ENCODE results near the gene ANO2.
"Not testable (repeated sequence)": the region's sequence is repeated elsewhere in the genome, so short reads cannot be mapped to it uniquely, and the experiment has no call there.

Gene ANO2

DNA sequence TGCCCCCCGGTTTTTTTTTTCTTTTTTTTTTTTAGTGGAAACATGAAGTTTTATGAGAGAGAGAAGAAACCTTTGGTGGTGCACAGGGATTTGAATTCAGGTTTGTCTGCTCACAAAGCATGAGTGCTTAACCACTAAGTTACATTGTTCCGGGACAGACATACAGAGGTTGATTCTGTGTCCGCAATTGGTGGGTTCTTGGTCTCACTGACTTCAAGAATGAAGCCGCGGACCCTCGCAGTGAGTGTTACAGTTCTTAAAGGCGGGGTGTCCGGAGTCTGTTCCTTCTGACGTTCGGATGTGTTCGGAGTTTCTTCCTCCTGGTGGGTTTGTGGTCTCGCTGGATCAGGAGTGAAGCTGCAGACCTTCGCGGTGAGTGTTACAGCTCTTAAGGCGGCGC is 57.2 kb downstream of the ANO2 start:
- DNase-seq (ENCODE audit: low spot score): not testable (repeated sequence)

DNA sequence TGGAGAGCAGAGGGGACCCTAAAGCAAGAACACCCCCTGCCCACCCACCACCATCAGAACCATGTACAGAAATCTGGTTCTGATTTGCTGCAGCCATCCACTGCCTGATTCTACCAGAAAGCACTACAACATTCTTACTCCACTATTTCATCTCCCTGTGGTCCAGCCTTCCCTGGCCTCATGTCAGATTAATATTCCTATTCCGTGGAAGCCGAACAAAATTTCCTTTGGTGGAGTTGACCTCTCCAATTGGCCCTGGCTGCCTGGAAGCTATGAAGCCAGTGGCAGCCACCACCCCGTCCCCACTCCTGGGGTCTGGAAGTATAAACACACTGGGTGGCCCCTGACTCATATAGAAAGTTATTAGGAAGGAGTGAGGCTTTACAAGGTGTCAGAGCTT is 60.2 kb downstream of the ANO2 start:
- no peak for DNase-seq (ENCODE audit: low spot score)

DNA sequence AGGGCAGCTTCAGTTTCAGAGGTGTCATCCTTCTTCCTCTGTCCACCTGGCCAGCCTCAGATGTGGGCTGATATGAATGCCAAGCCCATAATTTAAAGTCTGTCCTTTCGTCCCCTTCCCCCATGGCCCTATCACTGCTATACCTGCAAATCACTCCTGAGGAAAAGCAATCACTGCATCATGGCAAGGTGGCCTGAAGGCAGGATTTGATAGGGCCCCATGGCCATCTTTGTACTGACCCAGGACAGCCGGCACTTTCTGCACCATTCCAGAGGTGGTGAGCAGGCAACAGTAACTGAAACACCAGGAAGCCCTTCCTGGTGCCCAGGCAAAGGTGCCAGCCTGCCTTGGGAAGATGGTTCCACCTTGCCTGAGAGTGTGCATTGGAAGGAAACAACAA is 60.8 kb downstream of the ANO2 start:
- DNase-seq (ENCODE audit: low spot score): no peak

DNA sequence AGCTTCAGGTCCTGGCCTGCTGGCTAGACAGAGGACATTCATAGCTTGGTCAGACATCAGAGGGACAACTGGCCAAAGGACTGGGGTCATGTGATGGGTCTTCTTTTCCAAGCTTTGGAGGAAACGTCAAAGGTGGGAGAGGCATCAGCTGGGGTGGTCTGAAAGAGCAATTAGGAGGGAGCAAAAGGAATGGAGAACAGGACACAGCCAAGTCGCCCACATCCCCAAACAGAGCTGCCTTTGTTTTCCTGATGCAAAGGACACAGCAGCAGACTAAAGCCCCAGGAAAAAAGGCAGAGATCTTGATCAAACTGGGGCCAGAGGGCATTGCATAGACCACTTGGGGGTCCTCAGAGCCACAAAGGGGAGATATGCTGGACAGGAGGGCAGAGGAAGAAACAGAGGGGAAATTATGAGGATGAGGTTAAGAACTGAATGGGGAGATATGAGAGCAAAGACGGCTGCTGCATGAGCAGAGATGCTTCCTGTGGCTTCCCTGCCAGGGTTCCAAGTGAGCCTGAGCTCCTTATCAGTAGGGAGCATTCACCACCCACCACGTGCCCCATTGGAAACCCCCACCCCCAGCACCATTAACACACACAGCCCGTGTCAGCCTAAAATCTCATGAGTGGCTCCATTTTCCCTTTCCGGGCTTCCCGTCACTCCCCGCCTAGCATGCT is 62.4 kb downstream of the ANO2 start:
- no peak for DNase-seq (ENCODE audit: low spot score)

DNA sequence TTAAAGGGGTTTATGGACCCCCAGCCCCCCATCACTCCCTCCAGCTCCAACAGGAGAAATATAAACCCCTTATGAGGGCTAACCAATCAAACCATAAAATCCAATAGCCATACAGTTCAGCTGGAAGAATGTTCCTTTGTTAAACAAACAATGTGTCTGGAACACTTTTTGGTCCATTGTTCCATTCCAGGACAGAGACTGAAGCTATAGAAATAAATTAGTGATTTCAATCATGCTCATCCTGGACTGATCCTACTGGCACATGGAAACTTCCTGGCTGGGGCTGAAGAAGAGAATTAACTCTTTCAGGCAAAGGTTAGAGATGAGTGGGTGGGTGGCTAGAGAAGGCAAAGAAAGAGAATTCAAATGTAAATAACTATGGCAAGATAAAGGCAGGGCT is 63.4 kb downstream of the ANO2 start:
- DNase-seq (ENCODE audit: low spot score): no peak

DNA sequence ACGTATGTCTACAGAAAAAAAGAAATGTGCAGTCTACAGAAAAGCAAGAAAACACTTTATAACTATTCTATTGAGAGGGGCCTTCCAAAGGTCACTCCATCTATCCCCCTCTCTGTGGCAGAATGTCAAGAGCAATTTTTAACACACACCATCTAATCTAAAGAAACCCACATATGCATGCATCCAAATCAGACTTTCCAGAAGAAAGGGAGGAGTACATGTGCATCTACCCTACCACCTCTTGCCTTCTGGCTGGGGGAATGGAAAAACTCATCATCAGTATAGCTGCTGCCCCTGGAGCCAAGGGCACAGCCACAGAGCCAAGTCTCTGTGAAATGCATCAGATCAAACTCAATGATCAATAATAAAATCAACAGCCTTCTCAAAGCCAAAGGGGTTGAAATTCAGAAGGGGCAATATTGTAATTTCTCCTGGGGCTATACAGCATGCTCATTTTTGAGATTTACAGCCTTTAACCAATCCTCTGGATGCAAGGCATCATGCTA is 63.9 kb downstream of the ANO2 start:
- DNase-seq (ENCODE audit: low spot score): no peak

DNA sequence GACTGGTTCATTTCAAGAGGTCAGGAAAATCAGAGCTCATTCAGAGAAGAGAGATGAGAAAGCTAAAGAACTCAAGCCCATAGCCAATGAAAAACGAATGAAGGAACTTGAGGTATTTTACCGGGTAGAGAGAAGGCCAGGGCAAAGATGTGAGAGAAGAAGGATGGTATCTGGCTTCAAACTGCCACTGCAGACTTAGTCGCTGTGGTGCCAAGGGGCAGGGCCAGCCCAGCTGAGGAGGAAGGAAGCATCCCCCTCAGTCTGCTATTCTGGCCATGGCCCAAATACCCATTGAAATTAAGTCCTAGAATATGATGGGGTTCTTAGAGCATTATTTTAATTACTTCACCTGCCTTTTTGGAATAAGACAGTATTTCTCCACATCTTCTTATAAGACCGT is 69.2 kb downstream of the ANO2 start:
- no peak for DNase-seq (ENCODE audit: low spot score)

DNA sequence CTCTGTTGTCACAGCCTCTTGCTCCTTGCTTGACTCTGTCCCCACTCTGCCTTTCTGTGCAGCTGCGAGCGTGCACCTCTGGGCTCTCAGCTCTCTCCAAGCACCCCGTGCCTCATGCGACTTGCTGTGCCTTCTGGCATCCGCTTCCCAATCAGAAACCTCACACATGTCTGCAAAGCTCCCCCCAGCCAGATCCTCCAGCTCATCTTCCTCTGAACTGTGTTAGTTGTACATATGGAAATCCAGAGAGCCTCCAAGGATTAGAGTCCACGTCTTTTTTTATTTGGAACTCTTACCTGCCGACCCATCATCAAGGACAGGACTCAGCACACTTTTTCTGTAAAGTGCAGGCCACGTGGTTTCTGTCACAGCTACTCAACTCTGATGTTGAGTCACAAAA is 70.5 kb downstream of the ANO2 start:
- no peak for DNase-seq (ENCODE audit: low spot score)

DNA sequence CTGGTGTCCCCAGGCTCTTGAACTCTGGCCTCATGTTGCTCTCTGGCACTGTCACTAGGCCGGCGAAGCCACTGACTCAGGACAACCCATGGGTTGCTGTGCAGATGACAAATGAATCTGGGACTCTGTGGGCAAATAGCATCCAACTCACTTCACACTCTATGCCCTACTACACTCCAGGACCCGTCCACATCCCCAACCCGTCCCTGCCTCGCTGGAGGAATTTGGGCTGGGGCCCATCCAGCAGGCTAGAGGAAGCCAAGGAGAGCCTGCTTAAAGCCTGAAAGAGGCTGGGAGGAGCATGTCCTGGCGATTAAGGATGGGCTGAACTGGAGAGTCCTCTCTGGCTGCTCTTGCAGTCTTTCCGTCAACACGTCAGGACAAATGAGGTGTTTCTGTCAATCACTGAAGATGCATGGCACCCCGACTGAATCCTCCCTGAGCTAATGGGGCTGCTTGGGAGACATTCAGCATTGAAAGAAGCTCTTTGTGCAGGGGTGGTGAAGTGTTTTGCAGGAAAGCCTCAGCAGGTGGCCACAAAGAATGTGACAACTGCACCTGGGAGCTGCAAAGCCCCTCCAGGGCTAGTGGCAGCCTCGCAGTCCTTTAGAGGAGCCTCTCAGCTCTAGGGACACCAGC is 71.7 kb downstream of the ANO2 start:
- no peak for DNase-seq (ENCODE audit: low spot score)

DNA sequence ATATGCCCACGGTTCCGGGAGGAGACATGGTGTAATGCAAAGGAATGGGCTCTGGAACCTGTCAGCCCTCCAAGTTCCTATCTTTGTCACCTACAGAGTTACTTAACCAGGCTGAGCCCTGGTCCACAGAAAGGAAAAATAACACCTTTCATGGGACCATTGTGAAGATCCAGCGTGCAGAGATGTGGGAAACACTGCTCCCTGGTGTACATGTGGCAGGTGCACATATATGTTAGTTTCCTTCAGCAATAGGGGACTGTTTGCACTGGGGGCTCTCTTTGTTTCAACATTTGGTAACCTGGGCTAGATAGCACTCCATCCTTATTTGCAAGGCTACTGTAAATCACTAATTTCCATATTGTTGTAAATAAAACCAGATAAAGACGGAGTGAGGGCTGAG is 72.3 kb downstream of the ANO2 start:
- DNase-seq (ENCODE audit: low spot score): peak; percentile 63

DNA sequence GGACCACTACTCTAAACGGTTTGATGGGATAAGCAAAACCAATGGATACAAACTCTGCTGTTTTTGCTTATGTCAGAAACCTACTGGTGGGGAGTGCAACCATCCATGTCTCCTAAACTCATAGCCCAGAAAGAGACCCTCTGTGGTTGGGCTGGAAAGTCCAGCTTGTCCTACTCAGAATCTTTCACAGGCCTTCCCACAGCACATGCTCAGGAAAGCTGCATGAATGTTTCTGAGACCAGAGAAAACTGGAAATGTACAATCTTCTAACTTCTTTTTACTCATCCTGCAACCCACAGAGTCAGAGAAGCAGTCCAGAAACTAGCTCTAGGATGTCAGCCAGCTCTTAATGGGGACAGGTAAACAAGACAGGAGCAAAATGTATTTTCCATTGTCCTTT is 73.3 kb downstream of the ANO2 start:
- DNase-seq (ENCODE audit: low spot score): no peak

DNA sequence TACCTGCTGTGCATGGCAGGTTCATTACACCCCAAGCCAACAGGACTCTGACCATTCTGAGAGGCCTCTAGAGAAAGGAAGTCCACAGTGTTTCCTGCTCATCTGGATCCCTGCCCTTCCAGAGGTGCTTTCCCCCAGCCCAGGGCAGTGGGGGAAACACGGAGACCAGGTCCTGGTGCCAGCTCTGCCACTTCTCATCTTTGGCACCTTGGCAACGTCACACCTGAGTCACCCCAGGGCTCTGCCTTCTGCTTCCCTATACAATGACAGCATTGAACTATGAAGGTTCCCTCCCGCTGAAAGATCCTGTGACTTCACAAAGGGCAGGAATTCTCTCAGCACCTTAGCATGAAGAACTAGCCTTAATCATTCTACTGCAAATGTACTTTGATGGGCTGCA is 74.9 kb downstream of the ANO2 start:
- no peak for DNase-seq (ENCODE audit: low spot score)

DNA sequence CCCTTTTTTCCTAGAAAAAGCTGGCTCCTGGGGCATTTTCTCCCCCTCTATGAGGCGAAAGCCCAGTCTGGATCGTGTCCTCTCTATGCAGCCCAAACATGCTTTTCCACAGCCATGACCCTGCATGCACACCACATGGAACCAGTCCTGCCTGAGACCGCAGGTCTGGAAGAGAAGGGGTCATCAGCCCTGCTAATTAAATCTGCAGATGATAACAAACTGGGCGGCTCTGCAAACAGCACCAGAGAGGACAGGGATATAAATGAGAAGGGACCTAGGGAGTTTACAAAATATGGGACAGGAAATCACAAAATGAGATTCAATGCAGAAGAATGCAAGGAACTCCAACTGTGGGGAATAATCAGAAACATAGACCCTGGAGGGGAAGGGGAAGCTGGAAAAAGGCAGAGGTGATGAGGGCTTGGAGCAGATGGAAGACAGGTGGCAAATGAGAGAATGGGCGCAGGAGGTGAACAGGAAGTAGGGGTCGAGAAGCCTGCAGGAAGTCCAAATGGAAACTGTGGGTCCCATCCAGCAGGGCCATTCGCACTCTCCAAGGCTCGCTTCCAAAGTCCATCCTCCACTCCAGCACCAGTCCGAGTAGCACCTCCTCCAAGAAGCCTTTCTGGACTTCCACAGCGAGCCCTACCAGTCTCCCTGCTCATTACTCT is 76.3 kb downstream of the ANO2 start:
- DNase-seq (ENCODE audit: low spot score): no peak

DNA sequence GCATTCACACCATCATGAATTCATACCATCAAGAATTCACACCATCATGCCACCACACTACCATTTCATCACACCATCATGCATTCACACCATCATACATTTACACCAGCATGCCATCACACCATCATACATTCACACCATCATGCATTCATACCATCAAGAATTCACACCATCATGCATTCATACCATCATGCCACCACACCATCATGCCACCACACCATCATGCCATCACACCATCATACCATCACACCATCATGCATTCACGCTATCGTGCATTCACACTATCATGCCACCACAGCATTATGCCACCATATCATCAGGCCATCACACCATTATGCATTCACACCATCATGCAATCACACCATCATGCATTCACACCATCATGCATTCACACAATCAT is 79.7 kb downstream of the ANO2 start:
- no peak for DNase-seq (ENCODE audit: low spot score)

DNA sequence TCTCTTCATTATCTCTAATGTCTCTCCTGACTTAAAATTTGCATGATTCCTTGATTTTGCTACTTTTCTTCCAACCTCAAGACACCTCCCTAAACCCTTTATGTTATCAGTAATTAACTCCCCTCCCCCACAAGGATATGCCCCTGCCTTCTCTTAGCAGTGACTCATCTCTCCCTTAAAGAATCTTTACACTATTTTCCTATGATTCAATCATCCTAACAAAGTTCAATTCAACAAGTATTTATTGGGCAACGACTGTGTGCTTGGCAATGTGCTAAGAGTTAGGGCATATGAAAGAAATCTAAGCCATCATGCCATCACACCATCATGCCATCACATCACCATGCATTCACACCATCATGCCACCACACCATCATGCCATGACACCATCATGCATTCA is 80.1 kb downstream of the ANO2 start:
- no peak for DNase-seq (ENCODE audit: low spot score)

DNA sequence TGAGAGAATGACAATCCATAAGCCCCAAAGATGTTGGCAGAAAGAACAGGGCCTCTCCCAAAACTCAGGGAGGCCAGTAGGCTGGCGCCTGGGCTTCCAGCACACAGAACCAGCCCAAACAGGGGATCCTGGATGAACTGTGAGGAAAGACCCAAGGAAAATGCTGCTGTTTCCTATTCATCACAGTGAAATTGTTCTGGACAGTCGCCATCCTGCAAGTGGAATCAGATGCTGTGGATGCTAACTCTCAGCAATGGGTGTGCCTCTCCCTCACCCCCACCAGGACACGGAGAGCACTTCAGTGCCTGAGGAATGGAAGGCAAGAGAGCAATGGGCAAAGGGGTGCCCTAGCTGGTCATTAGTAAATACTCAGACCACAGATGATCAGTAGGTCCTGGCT is 80.8 kb downstream of the ANO2 start:
- no peak for DNase-seq (ENCODE audit: low spot score)

DNA sequence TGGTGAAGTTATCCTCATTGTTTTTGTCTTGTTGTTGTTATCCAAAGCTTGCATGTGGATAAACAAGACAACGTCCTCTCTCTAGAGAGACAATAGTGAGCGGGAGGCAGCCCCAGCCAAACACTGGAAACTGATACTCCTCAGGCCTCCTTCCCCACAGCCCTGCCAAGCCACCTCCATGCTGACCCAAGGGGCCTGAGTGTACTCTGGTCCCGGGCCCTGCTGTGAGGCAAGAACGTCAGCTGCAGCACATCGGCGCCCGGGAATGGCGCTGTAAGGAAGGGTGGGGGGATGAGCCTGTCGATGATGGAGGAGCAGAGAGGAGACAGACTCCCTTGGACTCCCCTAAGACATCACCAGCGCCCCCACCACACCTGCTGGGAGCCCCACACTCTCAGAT is 83.6 kb downstream of the ANO2 start:
- DNase-seq (ENCODE audit: low spot score): no peak

DNA sequence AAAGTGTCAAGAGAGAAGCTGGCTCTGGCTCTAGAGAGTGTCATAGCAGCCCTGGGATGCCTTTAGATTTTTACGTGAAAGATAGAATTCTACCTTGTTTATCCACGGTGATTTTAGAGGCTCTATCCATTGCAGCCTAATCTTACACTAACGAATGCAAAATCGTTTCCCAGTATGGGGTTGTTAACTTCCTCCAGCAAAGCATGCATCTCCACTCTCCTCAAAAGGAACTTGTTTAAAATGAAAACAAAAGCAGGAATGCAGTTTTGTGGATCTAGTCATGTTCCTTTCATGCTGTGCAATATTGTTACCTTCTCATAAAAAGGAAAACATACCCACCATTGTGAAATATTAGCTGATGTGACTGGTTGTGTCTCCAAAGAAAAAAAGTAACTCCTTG is 88.4 kb downstream of the ANO2 start:
- DNase-seq (ENCODE audit: low spot score): no peak

DNA sequence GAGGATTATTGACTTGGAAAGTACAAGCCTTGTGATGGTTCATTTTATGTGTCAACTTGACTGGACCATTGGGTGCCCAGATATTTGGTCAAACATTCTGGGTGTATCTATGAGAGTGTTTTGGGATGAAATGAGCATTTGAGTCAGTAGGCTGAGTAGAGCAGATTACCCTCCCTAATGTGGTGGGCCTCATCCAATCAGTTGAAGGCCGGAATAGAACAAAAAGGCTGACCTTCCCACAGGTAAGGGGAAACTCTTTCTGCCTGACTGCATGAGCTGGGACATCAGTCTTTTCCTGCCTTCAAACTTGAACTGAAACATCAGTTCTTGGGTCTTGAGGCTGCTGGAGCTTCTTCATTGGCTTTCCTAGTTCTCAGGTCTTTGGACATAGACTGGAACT is 98.1 kb downstream of the ANO2 start:
- no peak for DNase-seq (ENCODE audit: low spot score)

DNA sequence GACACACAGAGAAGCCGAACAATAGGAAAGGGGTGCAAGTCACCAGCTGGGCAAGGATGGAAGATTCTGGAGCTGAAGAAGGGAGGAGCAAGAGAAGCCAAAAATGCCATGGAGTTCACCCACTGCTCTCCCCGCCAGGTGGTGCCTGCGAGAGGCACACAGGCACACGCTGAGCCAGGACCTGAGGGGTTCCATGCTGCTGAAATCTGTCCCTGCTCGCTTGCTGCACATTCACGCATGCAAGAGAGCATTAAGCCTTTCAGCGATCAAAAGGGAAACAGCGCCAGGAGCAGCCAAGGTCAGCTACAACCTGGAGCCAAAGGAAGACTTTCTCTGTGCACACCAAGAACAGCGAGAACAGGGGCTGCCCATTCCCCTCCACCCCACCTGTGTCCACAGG is 104.1 kb downstream of the ANO2 start:
- DNase-seq (ENCODE audit: low spot score): no peak

DNA sequence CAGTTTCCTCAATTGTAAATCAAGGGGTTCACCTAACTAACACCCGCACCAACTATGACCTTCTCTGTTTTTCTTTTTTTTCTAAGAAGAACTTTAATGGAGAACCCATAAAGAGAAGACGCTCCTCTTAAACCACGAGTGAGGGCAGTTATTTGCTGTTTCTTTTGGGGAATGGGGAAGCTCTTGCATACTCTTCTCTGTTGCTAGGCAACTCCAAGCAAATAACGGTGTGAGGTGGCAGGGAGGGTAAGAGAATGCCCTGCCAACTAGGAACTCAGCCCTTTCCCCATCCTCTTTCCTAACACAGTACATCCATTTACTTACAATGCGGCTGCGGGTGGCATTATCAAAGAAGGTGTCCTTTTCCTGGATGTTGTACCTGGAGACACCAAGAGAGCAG is 114.9 kb downstream of the ANO2 start:
- no peak for DNase-seq (ENCODE audit: low spot score)

DNA sequence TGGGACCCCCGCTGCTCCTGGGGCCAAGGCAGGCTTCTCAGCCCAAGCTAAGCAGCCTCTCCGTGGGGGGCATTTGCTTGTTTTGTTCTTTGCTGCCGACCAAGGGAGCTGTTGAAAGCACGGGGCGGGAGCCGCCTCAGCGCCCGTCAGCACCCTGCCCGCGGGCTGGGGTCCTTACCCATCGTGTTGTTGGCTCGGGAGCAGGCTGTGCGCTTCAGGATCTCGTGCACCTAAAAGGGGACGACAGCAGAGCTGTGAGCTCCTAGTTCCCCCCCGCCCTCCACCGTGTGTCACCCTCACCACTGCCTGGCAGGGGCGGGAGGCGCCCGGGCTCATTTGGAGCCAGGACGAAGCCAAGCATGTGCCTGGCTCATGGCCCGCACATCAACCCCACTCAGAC is 117.5 kb downstream of the ANO2 start:
- DNase-seq (ENCODE audit: low spot score): no peak

DNA sequence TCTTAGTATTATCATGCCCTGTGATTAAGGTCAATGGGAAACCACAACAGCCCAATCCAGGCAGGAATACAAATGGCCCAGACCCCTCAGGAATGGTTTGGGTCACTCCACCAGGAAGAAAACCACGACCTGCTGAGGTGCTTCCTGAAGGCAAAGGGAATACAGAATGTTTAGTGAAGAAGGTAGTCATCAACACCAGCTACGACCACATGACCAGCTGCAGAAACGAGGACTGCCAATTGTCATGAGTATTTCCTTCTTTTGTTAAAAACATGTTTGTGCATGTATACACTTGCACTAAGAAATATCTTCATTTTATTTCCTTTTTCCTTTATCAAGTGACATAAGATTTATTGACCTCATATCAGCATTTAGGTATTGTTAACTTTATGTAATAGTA is 119.3 kb downstream of the ANO2 start:
- not testable (repeated sequence) for DNase-seq (ENCODE audit: low spot score)

DNA sequence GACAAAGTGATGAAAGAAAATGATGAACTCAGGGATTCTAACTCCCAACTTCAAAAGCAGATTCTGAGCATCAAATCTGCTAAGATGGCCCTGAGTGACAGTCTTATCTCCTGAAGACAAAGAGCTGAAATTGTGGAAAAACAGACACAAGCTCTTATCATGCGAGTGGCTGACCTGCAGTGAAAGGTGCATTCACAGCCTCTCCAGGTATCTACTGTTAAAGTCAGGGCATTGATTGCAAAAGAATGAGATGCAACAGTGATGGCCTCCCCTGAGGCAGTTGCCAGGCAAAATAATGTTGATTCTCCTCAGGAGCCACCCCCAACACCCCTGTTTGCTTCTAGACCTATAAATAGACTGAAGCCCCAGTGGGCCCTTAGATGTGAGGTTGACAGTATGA is 126.2 kb downstream of the ANO2 start:
- not testable (repeated sequence) for DNase-seq (ENCODE audit: low spot score)
